Loucy (cell line): Measurements from ENCODE around the gene AVP.

Experiments used
- H2AFZ ChIP-seq: fragments of 200-600 bp; sonication (generic); 2 replicates; pipeline ENCODE4 v1.6.0; 2016; ENCODE audit warnings: antibody characterized with exemption, mild to moderate bottlenecking, low read length, moderate library complexity
- H3F3A ChIP-seq: fragments of 200-600 bp; 2 replicates; pipeline ENCODE4 v1.6.0; 2016; ENCODE audit warnings: antibody characterized with exemption, low read depth, mild to moderate bottlenecking
- H3K27me3 ChIP-seq: fragments of 200-600 bp; sonication (generic); 2 replicates; pipeline ENCODE4 v1.6.1; 2014; ENCODE audit warnings: low read length, mild to moderate bottlenecking; ENCODE audit not compliant: insufficient read depth, poor library complexity, severe bottlenecking
- H3K36me3 ChIP-seq: fragments of 200-600 bp; sonication (generic); 2 replicates; pipeline ENCODE4 v1.6.1; 2016; ENCODE audit warnings: low read length; ENCODE audit not compliant: insufficient read depth
- H3K4me1 ChIP-seq: fragments of 200-600 bp; sonication (generic); 2 replicates; pipeline ENCODE4 v1.5.1; 2014; ENCODE audit warnings: low read length, mild to moderate bottlenecking; ENCODE audit not compliant: insufficient read depth, poor library complexity, severe bottlenecking
- H3K4me2 ChIP-seq: fragments of 200-600 bp; sonication (generic); 2 replicates; pipeline ENCODE4 v1.6.0; 2014; ENCODE audit warnings: antibody characterized with exemption, low read length, low read depth, mild to moderate bottlenecking; ENCODE audit not compliant: poor library complexity, severe bottlenecking
- H3K4me3 ChIP-seq: fragments of 200-600 bp; sonication (generic); 2 replicates; pipeline ENCODE4 v1.5.1; 2014; ENCODE audit warnings: low read length, mild to moderate bottlenecking, mixed read lengths; ENCODE audit not compliant: poor library complexity, severe bottlenecking
- H3K79me2 ChIP-seq: fragments of 200-600 bp; sonication (generic); 2 replicates; pipeline ENCODE4 v1.6.1; 2014; ENCODE audit warnings: low read length; ENCODE audit not compliant: insufficient read depth
- H3K9ac ChIP-seq: fragments of 200-600 bp; sonication (generic); 2 replicates; pipeline ENCODE4 v1.6.0; 2014; ENCODE audit warnings: mild to moderate bottlenecking, low read depth, low read length, moderate library complexity; ENCODE audit not compliant: poor library complexity, severe bottlenecking
- H3K9me2 ChIP-seq: fragments of 200-600 bp; sonication (generic); replicated peaks from 2 replicates; pipeline ENCODE4 v1.6.1; 2016; ENCODE audit warnings: low read depth, low read length, mixed read lengths
- H3K9me3 ChIP-seq: fragments of 200-600 bp; sonication (generic); 2 replicates; pipeline ENCODE4 v1.6.1; 2014; ENCODE audit warnings: mild to moderate bottlenecking, antibody characterized with exemption, low read length, low read depth; ENCODE audit not compliant: insufficient read depth
- H4K20me1 ChIP-seq: fragments of 200-600 bp; sonication (generic); 2 replicates; pipeline ENCODE4 v1.6.0; 2014; ENCODE audit warnings: antibody characterized with exemption, low read length, mild to moderate bottlenecking; ENCODE audit not compliant: insufficient read depth, poor library complexity, severe bottlenecking
- CTCF ChIP-seq: fragments of 200-600 bp; sonication (generic); conservative IDR thresholded peaks from 2 replicates; pipeline ENCODE4 v1.5.1; 2014; ENCODE audit warnings: mild to moderate bottlenecking, antibody characterized with exemption, low read length
- EZH2phosphoT487 ChIP-seq: fragments of 200-600 bp; IDR thresholded peaks from 2 replicates; pipeline ENCODE4 v1.6.1; 2018; ENCODE audit warnings: antibody characterized with exemption, mild to moderate bottlenecking, moderate library complexity, borderline replicate concordance

Gene AVP

GRCh38 chr20:3106185-3106584 is 21.7 kb upstream of the AVP start:
- Histone ChIP-seq H3K4me2 (no peak overlapping the region), H3K27me3 (no peaks in the 10 kb centered on the region), H3K4me3 (no peak overlapping the region), H3F3A (no peaks in the 10 kb centered on the region), H3K79me2 (no peaks in the 10 kb centered on the region), H3K9me2 (no peaks in the 10 kb centered on the region), H3K4me1 (peaks cover 48% of the 10 kb centered on the region), H4K20me1 (no peaks in the 10 kb centered on the region), H3K9me3 (no peaks in the 10 kb centered on the region), H3K9ac (no peak overlapping the region), H3K36me3 (no peaks in the 10 kb centered on the region), H2AFZ (no peak overlapping the region)
- no peak for TF ChIP-seq EZH2phosphoT487
- no peak for TF ChIP-seq CTCF

- H3K79me2 ChIP-seq = no peaks in the 10 kb centered on the region
- no peaks in the 10 kb centered on the region for H4K20me1 ChIP-seq
- no peak overlapping the region for H3K4me3 ChIP-seq
- TF ChIP-seq EZH2phosphoT487 = no peak
- no peak for TF ChIP-seq CTCF
- no peak overlapping the region for H2AFZ ChIP-seq
- H3K9me3 ChIP-seq = no peaks in the 10 kb centered on the region
- H3K9me2 ChIP-seq = no peaks in the 10 kb centered on the region
- H3K27me3 ChIP-seq = no peaks in the 10 kb centered on the region
- no peak overlapping the region for H3K4me2 ChIP-seq
- H3F3A ChIP-seq = no peaks in the 10 kb centered on the region
- H3K9ac ChIP-seq = no peak overlapping the region
- H3K4me1 ChIP-seq = peaks cover 53% of the 10 kb centered on the region
- no peaks in the 10 kb centered on the region for H3K36me3 ChIP-seq
Observed at GRCh38 chr20:3105256-3106137, 21.0 kb upstream of the AVP start.

- no peak for TF ChIP-seq EZH2phosphoT487
- no peak for TF ChIP-seq CTCF
- H3K4me1 ChIP-seq = peaks cover 57% of the 10 kb centered on the region
- H3K9me2 ChIP-seq = no peaks in the 10 kb centered on the region
Observed at GRCh38 chr20:3103369-3104032, 19.0 kb upstream of the AVP start.

More at GRCh38 chr20:3103369-3104032, 19.0 kb upstream of the AVP start:
- Histone ChIP-seq H3K36me3 (no peaks in the 10 kb centered on the region), H4K20me1 (no peaks in the 10 kb centered on the region), H3K4me2 (no peak overlapping the region), H2AFZ (no peak overlapping the region), H3K9ac (peak overlapping the region; percentile 17), H3F3A (no peaks in the 10 kb centered on the region), H3K79me2 (no peaks in the 10 kb centered on the region), H3K4me3 (no peak overlapping the region), H3K9me3 (no peaks in the 10 kb centered on the region), H3K27me3 (no peaks in the 10 kb centered on the region)
